ENCODE results near the gene EBF3.

Gene EBF3

DNA sequence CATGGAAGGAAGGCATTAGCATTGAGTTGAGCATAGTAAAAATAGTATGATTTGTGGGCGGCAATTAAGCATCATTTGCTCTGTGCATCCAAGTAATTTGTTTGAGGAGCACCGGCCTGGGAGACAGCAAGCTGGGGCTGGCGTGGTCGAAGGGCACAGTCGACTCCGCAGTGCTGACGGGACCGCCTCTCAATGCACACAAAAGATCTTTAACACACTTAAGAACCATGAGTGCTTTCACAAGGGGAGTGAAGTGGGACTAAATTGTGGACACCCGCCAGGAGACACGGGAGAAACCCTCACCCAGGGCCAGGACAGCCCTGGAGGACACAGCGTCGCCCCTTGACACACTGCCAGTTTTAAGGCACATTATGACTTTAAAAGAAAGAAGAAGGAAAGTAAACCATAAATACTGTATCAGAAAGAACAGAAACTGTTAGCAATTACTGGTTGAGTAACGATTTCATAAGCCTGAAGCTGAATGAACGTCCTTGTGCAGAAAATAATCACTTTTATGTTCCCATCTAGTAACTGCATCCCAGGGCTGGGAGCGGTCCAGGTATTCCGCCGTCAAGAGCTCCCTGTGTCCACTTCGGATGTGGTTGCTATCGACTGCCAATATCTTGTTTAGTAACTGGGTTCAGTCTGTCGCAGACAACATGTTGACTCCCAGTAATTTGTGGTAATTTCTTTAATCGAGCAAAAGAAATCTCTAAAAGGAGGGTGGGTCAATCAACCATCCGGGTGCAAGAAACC is 102.1 kb downstream of the EBF3 start:
- TF ChIP-seq TAF1 (IDR thresholded peaks at IDR 0.05; ENCODE audit: borderline replicate concordance, insufficient read depth, low read length) (no peak), SIN3A (IDR thresholded peaks at IDR 0.05; ENCODE audit: borderline replicate concordance, insufficient read depth, low read length) (no peak), POLR2AphosphoS5 (IDR thresholded peaks at IDR 0.05; ENCODE audit: low read depth, low read length) (no peak), FOXP2 (optimal IDR thresholded peaks at IDR 0.05; ENCODE audit: borderline replicate concordance, extremely low read depth, extremely low read length, insufficient read depth) (no peak)
- TF ChIP-seq, protein P1, sequence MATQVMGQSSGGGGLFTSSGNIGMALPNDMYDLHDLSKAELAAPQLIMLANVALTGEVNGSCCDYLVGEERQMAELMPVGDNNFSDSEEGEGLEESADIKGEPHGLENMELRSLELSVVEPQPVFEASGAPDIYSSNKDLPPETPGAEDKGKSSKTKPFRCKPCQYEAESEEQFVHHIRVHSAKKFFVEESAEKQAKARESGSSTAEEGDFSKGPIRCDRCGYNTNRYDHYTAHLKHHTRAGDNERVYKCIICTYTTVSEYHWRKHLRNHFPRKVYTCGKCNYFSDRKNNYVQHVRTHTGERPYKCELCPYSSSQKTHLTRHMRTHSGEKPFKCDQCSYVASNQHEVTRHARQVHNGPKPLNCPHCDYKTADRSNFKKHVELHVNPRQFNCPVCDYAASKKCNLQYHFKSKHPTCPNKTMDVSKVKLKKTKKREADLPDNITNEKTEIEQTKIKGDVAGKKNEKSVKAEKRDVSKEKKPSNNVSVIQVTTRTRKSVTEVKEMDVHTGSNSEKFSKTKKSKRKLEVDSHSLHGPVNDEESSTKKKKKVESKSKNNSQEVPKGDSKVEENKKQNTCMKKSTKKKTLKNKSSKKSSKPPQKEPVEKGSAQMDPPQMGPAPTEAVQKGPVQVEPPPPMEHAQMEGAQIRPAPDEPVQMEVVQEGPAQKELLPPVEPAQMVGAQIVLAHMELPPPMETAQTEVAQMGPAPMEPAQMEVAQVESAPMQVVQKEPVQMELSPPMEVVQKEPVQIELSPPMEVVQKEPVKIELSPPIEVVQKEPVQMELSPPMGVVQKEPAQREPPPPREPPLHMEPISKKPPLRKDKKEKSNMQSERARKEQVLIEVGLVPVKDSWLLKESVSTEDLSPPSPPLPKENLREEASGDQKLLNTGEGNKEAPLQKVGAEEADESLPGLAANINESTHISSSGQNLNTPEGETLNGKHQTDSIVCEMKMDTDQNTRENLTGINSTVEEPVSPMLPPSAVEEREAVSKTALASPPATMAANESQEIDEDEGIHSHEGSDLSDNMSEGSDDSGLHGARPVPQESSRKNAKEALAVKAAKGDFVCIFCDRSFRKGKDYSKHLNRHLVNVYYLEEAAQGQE (IDR thresholded peaks at IDR 0.05; ENCODE audit: insufficient read depth in 1 of 2, low read depth in 2 of 2, low read length in 2 of 2), result no peak

DNA sequence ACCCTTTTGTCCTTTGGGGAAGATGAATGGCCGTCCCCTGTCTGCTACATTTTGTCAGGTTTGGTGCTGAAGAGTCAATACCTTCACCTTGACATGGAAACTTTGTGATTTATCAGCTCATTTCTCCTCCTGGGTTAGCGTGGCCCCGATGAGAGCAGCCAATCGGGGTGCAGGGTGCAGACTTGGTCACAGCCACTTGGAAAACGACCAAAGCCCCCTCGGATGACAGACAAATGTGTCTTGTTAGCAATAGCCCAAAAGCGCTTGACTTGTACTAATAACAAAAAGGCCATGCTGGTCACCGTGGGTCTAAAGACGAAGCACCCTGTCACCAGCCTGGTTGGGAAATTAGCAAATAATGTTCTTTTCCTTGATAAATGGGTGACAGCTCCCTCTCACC is 103.7 kb downstream of the EBF3 start:
- TF ChIP-seq, protein P1 (IDR thresholded peaks at IDR 0.05; ENCODE audit: insufficient read depth in 1 of 2, low read depth in 2 of 2, low read length in 2 of 2), result no peak
- no peak for TF ChIP-seq FOXP2 (optimal IDR thresholded peaks at IDR 0.05; ENCODE audit: borderline replicate concordance, extremely low read depth, extremely low read length, insufficient read depth)
- no peak for TF ChIP-seq POLR2AphosphoS5 (IDR thresholded peaks at IDR 0.05; ENCODE audit: low read depth, low read length)
- no peak for TF ChIP-seq TAF1 (IDR thresholded peaks at IDR 0.05; ENCODE audit: borderline replicate concordance, insufficient read depth, low read length)
- no peak for TF ChIP-seq SIN3A (IDR thresholded peaks at IDR 0.05; ENCODE audit: borderline replicate concordance, insufficient read depth, low read length)

DNA sequence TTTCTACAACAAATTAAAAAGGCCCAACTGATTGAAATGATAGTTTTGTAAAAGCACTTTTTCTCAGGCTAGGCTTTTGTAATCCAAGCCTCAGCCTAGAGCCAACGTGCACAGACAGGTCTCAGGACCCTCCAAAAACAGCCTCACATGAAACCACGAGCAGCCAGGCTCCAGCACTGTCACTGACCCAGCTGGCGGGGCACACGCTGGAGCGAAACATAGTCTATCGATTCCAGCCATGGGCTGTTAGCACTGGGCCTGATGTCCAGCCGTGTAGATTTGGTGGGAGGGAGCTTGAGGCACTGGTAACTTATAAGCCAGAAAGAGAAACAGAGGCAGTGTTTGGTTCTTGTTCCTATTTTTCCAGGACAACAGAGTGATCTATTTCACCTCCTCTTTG is 104.5 kb downstream of the EBF3 start:
- TF ChIP-seq, protein P1 (IDR thresholded peaks at IDR 0.05; ENCODE audit: insufficient read depth in 1 of 2, low read depth in 2 of 2, low read length in 2 of 2), result no peak
- TF ChIP-seq POLR2AphosphoS5 (IDR thresholded peaks at IDR 0.05; ENCODE audit: low read depth, low read length) (no peak), SIN3A (IDR thresholded peaks at IDR 0.05; ENCODE audit: borderline replicate concordance, insufficient read depth, low read length) (no peak), FOXP2 (optimal IDR thresholded peaks at IDR 0.05; ENCODE audit: borderline replicate concordance, extremely low read depth, extremely low read length, insufficient read depth) (no peak), TAF1 (IDR thresholded peaks at IDR 0.05; ENCODE audit: borderline replicate concordance, insufficient read depth, low read length) (no peak)

DNA sequence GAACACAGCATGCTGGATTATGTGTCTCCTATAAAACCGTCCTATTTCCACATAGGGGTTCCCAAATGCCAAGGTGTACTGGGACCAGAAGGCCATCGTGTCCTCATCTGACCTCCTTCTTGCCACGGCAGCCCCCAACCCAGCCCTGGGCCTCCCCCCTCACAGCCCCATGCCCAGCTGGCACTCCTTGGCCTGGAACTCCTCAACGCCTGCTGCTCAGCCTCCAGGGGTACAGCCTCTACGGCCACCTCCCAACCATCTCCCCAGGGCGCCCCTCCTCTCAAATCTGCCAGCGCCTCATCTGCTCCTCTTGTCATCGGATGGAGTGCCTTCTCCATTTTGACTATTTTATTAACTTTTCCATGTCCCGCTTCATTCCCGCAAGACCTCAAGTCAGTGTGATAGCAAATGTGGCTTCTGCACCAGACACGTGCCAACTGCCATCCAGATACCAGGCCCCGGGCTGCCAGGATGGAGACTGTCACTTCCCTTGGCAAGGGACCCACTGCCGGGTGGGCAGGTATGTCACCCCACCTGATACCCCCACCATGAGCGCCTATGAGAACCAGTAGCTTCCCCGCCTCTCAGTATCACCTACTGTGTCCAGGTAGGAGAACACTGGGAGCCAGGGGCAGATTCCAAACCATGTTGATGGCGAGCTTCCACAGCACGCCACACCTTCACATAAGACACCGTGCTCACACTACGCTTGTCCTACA is 106.7 kb downstream of the EBF3 start:
- TF ChIP-seq FOXP2 (optimal IDR thresholded peaks at IDR 0.05; ENCODE audit: borderline replicate concordance, extremely low read depth, extremely low read length, insufficient read depth) (no peak), TAF1 (IDR thresholded peaks at IDR 0.05; ENCODE audit: borderline replicate concordance, insufficient read depth, low read length) (no peak), SIN3A (IDR thresholded peaks at IDR 0.05; ENCODE audit: borderline replicate concordance, insufficient read depth, low read length) (no peak), POLR2AphosphoS5 (IDR thresholded peaks at IDR 0.05; ENCODE audit: low read depth, low read length) (no peak)
- TF ChIP-seq, protein P1 (IDR thresholded peaks at IDR 0.05; ENCODE audit: insufficient read depth in 1 of 2, low read depth in 2 of 2, low read length in 2 of 2), result no peak

Data from PFSK-1 (cell line).